C4-2B (cell line): ENCODE data around the gene KLHL18.

Source experiments
- ZFX ChIP-seq: fragments of 450-650 bp; IDR thresholded peaks from 2 replicates; pipeline ENCODE4 v1.6.1; 2017
- TF ChIP-seq, protein P1 (sequence below): fragments of 450-650 bp; conservative IDR thresholded peaks from 2 replicates; pipeline ENCODE4 v1.5.1; 2017; ENCODE audit warnings: mild to moderate bottlenecking

DNA sequence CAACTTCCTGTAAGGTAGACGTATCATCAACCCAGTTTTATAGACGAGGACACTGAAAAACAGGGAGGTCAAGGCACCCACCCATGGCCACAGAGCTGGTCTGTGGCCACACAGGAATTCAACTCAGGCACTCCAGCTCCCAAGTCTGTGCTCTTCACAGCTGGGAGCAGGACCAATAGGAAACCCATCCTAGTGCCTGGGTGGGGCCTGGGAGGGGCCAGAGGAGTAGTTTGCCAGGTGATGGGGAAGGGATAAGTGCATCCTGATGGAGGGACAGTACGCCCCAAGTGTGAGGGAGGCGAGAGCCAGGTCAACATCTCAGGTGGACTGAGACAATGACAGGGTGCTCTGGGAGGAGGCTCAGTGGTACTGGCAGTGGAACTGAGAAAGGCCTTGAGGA lies 22.1 kb upstream of the KLHL18 start:
- TF ChIP-seq, protein P1, sequence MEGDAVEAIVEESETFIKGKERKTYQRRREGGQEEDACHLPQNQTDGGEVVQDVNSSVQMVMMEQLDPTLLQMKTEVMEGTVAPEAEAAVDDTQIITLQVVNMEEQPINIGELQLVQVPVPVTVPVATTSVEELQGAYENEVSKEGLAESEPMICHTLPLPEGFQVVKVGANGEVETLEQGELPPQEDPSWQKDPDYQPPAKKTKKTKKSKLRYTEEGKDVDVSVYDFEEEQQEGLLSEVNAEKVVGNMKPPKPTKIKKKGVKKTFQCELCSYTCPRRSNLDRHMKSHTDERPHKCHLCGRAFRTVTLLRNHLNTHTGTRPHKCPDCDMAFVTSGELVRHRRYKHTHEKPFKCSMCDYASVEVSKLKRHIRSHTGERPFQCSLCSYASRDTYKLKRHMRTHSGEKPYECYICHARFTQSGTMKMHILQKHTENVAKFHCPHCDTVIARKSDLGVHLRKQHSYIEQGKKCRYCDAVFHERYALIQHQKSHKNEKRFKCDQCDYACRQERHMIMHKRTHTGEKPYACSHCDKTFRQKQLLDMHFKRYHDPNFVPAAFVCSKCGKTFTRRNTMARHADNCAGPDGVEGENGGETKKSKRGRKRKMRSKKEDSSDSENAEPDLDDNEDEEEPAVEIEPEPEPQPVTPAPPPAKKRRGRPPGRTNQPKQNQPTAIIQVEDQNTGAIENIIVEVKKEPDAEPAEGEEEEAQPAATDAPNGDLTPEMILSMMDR = no peak
- TF ChIP-seq ZFX = no peak
